Chondrocyte (in vitro differentiated cells): ENCODE data around the gene RARB. TPM values are rescaled to one million over a fixed set of nuclear protein-coding genes. Genes with fewer than 3 reads are reported as not detected.

Experiments
- DNase-seq: peaks from one replicate; pipeline ENCODE4 v3.0.0; 2021; ENCODE audit warnings: mixed read lengths, low spot score
- H3K27ac Mint-ChIP-seq: one replicate; pipeline ENCODE4 v1.8.0; 2021; ENCODE audit warnings: mild to moderate bottlenecking, moderate library complexity, mixed read lengths; ENCODE audit not compliant: unreplicated experiment
- H3K27me3 Mint-ChIP-seq: 2 replicates; pipeline ENCODE4 v1.8.0; 2021; ENCODE audit warnings: low read depth, mixed read lengths
- H3K36me3 Mint-ChIP-seq: 2 replicates; pipeline ENCODE4 v1.8.0; 2021; ENCODE audit warnings: low read depth, mixed read lengths
- H3K4me1 Mint-ChIP-seq: 2 replicates; pipeline ENCODE4 v1.8.0; 2021; ENCODE audit warnings: low read depth, mild to moderate bottlenecking, mixed read lengths
- H3K4me3 Mint-ChIP-seq: one replicate; pipeline ENCODE4 v1.8.0; 2021; ENCODE audit warnings: mild to moderate bottlenecking, moderate library complexity, mixed read lengths; ENCODE audit not compliant: unreplicated experiment
- H3K9me3 Mint-ChIP-seq: 2 replicates; pipeline ENCODE4 v1.8.0; 2021; ENCODE audit warnings: low read depth, mixed read lengths
- CTCF ChIP-seq: fragments of 200-600 bp; sonication (generic); IDR thresholded peaks from 2 replicates; pipeline ENCODE4 v1.5.0; 2021; ENCODE audit warnings: antibody characterized with exemption, mild to moderate bottlenecking, moderate library complexity
- total RNA-seq: library from RNA; stranded (reverse); gene quantifications from 3 replicates; pipeline ENCODE4 v1.2.1, GENCODE V29; 2021

The RARB gene
- total RNA-seq, 1 donor from 2014 or later, result 5.9 TPM

GRCh38 chr3:25618028-25618427 is 190.0 kb downstream of the RARB start:
- DNase-seq, result no peak
- H3K4me3 Mint-ChIP-seq, result no peak overlapping the region
- H3K27ac Mint-ChIP-seq, result no peak overlapping the region
- no peaks in the 10 kb centered on the region for H3K9me3 Mint-ChIP-seq
- TF ChIP-seq CTCF, result no peak
- peaks cover 8% of the 10 kb centered on the region for H3K4me1 Mint-ChIP-seq
- peaks cover 29% of the 10 kb centered on the region for H3K36me3 Mint-ChIP-seq
- no peaks in the 10 kb centered on the region for H3K27me3 Mint-ChIP-seq

GRCh38 chr3:25619382-25619781 is 191.3 kb downstream of the RARB start:
- no peak overlapping the region for H3K27ac Mint-ChIP-seq
- H3K9me3 Mint-ChIP-seq, result no peaks in the 10 kb centered on the region
- peaks cover 8% of the 10 kb centered on the region for H3K4me1 Mint-ChIP-seq
- peaks cover 31% of the 10 kb centered on the region for H3K36me3 Mint-ChIP-seq
- no peak for DNase-seq
- H3K4me3 Mint-ChIP-seq, result no peak overlapping the region
- H3K27me3 Mint-ChIP-seq, result no peaks in the 10 kb centered on the region
- no peak for TF ChIP-seq CTCF

GRCh38 chr3:25620493-25620892 is 192.4 kb downstream of the RARB start:
- H3K27me3 Mint-ChIP-seq, result no peaks in the 10 kb centered on the region
- H3K36me3 Mint-ChIP-seq, result peaks cover 35% of the 10 kb centered on the region
- no peaks in the 10 kb centered on the region for H3K9me3 Mint-ChIP-seq
- H3K4me3 Mint-ChIP-seq, result no peak overlapping the region
- no peak overlapping the region for H3K27ac Mint-ChIP-seq
- peaks cover 8% of the 10 kb centered on the region for H3K4me1 Mint-ChIP-seq
- no peak for DNase-seq
- no peak for TF ChIP-seq CTCF

GRCh38 chr3:25621087-25621486 is 193.0 kb downstream of the RARB start:
- TF ChIP-seq CTCF, result no peak
- H3K4me3 Mint-ChIP-seq, result no peak overlapping the region
- no peaks in the 10 kb centered on the region for H3K27me3 Mint-ChIP-seq
- DNase-seq, result no peak
- H3K36me3 Mint-ChIP-seq, result peaks cover 39% of the 10 kb centered on the region
- peaks cover 8% of the 10 kb centered on the region for H3K4me1 Mint-ChIP-seq
- H3K27ac Mint-ChIP-seq, result no peak overlapping the region
- no peaks in the 10 kb centered on the region for H3K9me3 Mint-ChIP-seq

GRCh38 chr3:25631989-25632388 is 203.9 kb downstream of the RARB start:
- H3K27me3 Mint-ChIP-seq, result no peaks in the 10 kb centered on the region
- no peak for TF ChIP-seq CTCF
- no peak overlapping the region for H3K4me3 Mint-ChIP-seq
- DNase-seq, result no peak
- no peak overlapping the region for H3K27ac Mint-ChIP-seq
- H3K9me3 Mint-ChIP-seq, result no peaks in the 10 kb centered on the region
- peaks cover 28% of the 10 kb centered on the region for H3K36me3 Mint-ChIP-seq
- H3K4me1 Mint-ChIP-seq, result peaks cover 23% of the 10 kb centered on the region
